ENCODE results near the gene IFNW1.
"Not testable (repeated sequence)": the region's sequence is repeated elsewhere in the genome, so short reads cannot be mapped to it uniquely, and the experiment has no call there.

Gene IFNW1

DNA sequence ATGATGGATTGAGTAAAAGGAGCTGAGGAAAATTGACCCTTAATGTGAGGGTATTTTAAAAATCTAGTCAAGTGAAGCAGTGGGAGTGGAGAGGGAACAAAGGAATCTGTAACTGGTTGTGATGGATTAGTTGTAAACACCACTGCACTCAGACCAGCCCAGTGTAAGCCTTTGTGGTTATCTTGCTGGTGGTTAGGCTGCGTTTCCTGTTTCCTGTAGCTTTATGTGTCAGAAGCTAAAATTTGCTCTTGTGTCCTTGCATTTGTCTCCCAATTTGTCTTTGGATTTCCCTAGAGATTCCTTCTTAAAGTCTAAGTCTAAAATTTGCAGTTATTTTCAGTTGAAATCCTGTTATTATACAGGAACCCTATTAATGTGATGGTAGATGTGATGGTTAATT lies 18.5 kb upstream of the IFNW1 start:
- TF ChIP-seq, protein P1, sequence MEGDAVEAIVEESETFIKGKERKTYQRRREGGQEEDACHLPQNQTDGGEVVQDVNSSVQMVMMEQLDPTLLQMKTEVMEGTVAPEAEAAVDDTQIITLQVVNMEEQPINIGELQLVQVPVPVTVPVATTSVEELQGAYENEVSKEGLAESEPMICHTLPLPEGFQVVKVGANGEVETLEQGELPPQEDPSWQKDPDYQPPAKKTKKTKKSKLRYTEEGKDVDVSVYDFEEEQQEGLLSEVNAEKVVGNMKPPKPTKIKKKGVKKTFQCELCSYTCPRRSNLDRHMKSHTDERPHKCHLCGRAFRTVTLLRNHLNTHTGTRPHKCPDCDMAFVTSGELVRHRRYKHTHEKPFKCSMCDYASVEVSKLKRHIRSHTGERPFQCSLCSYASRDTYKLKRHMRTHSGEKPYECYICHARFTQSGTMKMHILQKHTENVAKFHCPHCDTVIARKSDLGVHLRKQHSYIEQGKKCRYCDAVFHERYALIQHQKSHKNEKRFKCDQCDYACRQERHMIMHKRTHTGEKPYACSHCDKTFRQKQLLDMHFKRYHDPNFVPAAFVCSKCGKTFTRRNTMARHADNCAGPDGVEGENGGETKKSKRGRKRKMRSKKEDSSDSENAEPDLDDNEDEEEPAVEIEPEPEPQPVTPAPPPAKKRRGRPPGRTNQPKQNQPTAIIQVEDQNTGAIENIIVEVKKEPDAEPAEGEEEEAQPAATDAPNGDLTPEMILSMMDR (IDR thresholded peaks at IDR 0.05; ENCODE audit: borderline replicate concordance, insufficient read depth, low read depth, low read length): no peak
- H3K4me3 ChIP-seq (ENCODE audit: low read depth, low read length): no peak overlapping the region

DNA sequence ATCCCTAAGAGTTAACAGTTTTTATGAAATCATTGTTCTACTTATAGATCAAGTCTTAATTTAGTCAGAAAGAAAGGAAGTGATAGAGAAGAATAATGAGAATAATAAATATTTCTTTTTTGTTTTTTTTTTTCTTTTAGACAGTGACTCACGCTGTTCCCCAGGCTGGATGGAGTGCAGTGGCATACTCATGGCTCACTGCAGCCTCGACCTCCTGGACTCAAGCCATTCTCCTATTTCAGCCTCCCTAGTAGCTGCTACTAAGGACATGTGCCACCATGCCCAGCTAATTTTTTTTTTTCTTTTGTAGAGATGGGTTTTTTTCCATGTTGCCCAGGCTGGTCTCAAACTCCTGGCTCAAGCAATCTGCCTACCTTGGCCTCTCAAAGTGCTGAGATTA lies 13.9 kb upstream of the IFNW1 start:
- no peak overlapping the region for H3K4me3 ChIP-seq (ENCODE audit: low read depth, low read length)
- TF ChIP-seq, protein P1 (IDR thresholded peaks at IDR 0.05; ENCODE audit: borderline replicate concordance, insufficient read depth, low read depth, low read length): no peak

DNA sequence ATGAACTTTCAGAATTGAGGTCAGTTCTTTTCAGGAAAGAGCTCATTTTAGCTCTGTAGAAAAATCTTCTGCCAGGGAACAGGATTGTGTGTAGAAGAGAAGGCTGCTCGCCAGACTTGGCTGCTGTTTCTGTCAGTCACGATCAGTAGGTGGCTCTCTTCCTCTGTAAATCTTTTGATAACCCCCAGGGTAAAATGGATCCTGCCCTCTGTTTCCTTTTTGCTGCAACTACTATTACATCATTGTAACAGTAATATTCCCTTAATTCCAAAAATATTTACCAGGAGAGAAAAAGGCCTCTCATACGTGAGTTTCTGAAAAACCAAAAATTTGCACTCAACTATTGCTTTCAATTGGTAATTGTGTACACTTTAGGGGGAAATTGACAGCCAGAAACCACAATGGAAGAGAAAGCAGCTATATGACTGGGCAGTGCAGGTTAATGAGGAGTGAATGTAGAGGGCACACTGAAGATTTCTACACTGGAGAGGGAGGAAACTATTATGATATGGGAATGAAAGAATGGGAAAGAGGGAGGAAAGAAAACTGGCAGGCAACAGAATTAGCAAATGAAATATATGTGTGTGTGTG lies 12.5 kb upstream of the IFNW1 start:
- H3K4me3 ChIP-seq (ENCODE audit: low read depth, low read length): no peak overlapping the region

DNA sequence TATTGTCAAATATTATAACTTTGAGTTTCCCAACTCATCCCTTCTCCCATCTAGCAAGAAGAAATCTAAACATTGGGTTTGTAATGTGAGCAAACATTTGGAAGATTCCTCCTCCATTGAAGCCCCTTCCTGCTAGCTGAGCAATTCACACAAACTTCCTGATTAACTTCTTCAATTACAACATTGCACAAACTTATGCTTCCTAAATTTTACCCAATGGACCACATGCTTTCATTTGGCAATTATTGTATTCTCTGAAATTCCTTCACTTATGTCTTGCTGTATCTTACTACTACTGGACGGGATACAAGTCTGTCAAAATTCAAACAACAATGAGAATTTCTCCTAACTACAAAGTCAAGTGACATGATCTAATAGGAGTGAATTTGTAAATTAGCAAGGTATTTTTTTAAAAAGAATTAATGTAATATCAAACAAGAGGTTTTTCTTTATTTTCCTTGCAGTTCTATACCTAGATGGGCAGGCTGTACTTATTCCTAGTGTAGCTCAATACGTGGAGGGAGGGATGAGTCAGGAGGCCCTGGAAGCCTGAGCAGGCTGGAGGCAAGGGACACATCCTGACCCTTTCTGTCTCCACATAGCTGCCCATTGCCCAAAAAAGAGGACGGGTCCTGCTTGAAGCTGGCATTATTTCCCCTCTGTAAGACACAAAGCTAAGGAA lies 11.8 kb upstream of the IFNW1 start:
- TF ChIP-seq, protein P1 (IDR thresholded peaks at IDR 0.05; ENCODE audit: borderline replicate concordance, insufficient read depth, low read depth, low read length): no peak
- no peak overlapping the region for H3K4me3 ChIP-seq (ENCODE audit: low read depth, low read length)

More for the DNA sequence above, 12.5 kb upstream of the IFNW1 start:
- TF ChIP-seq, protein P1 (IDR thresholded peaks at IDR 0.05; ENCODE audit: borderline replicate concordance, insufficient read depth, low read depth, low read length): 0 out of 2 replicates have a peak, but pooled peaks have one; percentile 21

DNA sequence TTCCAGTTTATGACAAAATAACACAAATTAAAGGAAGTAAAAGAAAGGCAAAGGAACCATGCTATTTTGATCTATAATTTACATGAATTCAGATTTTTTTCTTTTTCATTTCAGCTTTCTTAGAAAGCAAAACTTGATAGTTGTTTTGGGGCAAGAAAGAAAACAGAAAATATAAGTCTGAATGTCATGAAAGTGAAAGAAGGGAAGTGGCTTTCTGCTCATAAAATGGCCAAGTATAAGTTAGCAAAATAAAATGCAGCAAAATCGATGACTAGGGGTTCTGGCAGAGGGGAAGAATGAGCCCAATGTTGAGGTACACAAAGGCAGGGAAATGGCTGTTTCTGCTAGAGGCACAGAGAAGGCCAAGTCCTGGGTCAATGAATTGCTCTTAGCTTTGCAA lies 3.0 kb upstream of the IFNW1 start:
- H3K4me3 ChIP-seq (ENCODE audit: low read depth, low read length): no peak overlapping the region
- TF ChIP-seq, protein P1 (IDR thresholded peaks at IDR 0.05; ENCODE audit: borderline replicate concordance, insufficient read depth, low read depth, low read length): no peak

DNA sequence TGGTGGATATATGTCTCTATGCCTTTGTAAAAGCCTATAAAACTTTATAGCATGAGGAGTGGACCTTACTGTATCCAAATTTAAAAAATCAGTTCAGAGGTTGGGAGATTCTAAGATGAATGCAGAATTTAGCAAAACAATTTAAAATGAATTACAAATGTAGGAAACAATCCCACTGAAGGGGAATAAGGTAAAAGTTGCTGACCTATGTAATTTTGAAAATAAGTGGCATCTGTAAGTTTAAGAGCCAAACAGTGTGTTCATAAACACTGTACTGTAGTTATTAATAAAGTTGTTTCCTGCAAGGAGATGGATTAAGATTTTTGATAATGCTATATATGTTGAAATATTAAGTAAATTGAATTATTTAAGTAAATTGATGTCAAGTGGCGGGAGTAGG lies 4.6 kb downstream of the IFNW1 start:
- H3K4me3 ChIP-seq (ENCODE audit: low read depth, low read length): no peak overlapping the region
- TF ChIP-seq, protein P1 (IDR thresholded peaks at IDR 0.05; ENCODE audit: borderline replicate concordance, insufficient read depth, low read depth, low read length): no peak

DNA sequence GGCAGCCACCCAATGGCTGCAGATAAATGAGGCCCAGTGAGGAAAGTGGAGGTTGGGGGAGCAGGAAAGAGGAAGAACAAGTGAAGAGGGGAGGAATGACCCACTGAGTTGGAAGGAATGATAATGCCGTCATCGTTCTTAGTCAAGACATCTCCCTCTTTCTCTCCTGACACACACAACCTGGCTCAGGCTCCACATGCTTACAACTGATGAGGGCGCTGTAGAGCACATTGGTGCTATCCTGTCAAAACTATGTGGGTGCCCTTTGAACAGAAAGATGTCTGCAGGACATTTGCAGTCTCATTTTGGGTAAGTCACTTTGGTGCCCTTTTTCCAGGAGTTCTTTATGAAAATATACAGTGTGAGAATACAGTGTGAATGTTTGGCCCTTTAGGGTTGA lies 5.9 kb downstream of the IFNW1 start:
- no peak overlapping the region for H3K4me3 ChIP-seq (ENCODE audit: low read depth, low read length)
- TF ChIP-seq, protein P1 (IDR thresholded peaks at IDR 0.05; ENCODE audit: borderline replicate concordance, insufficient read depth, low read depth, low read length): 0 out of 2 replicates have a peak, but pooled peaks have one; percentile 8

DNA sequence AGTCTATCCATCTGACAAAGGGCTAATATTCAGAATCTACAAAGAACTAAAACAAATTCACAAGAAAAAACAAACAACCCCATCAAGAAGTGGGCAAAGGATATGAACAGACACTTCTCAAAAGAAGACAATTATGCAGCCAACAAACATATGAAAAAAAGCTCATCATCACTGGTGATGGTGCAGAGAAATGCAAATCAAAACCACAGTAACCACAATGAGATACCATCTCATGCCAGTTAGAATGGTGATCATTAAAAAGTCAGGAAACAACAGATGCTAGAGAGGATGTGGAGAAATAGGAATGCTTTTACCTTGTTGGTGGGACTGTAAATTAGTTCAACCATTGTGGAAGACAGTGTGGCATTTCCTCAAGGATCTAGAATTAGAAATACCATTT lies 13.4 kb downstream of the IFNW1 start:
- H3K4me3 ChIP-seq (ENCODE audit: low read depth, low read length): not testable (repeated sequence)

Measured in GM12875 (cell line).